IPS DF 19.7 (cell line): Measurements from ENCODE around the gene SYT1.

ENCODE experiments used
- DNase-seq: peaks from one replicate; pipeline ENCODE4 v3.0.0-alpha.2; 2013; ENCODE audit warnings: low read depth, low spot score

SYT1 gene

DNA sequence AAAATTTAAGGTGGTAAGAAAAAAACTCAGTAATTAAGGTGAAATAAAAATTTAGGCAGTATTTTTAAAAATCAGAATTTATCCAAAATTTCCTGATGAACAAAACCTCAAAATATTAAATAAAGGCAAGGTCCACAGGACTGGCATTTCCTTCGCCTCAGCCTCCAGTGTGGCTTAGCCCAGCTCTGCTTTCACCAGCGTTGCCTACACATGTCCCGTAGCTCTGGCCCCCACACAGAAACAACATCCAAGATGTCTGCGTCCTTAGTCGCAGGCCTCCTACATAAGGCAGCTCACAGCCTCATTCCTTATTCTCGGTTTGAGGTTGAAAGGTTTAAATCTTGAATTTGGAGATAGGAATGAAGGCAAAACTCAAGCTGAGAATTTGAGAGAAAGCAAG is 274.3 kb downstream of the SYT1 start:
- DNase-seq, result no peak

GRCh38 chr12:79140711-79141110 is 276.1 kb downstream of the SYT1 start:
- no peak for DNase-seq

DNA sequence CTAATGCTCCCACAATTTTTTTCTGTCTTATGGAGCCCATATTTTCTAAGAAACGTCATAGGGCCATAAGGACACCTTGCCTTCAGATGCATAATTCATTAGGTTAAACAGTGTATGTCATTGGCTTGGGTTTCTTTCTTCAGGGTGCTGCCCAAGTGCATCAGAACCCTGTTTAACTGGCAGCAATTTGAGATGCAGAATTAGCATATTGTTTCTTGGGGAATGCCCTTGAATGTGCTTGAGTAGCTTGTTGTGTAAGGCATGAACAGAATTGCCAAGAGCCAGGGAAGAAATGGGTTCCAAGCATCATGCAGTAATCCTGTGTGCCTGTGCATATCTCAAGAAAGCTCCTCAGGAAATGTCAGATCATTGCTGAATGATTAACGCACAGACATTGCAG is 277.2 kb downstream of the SYT1 start:
- DNase-seq, result no peak

GRCh38 chr12:79143803-79144202 is 279.2 kb downstream of the SYT1 start:
- DNase-seq, result no peak

- no peak for DNase-seq
These were observed 287.4 kb downstream of the SYT1 start for GRCh38 chr12:79151956-79152355.

- DNase-seq, result no peak
These were observed 291.1 kb downstream of the SYT1 start for GRCh38 chr12:79155683-79156082.

DNA sequence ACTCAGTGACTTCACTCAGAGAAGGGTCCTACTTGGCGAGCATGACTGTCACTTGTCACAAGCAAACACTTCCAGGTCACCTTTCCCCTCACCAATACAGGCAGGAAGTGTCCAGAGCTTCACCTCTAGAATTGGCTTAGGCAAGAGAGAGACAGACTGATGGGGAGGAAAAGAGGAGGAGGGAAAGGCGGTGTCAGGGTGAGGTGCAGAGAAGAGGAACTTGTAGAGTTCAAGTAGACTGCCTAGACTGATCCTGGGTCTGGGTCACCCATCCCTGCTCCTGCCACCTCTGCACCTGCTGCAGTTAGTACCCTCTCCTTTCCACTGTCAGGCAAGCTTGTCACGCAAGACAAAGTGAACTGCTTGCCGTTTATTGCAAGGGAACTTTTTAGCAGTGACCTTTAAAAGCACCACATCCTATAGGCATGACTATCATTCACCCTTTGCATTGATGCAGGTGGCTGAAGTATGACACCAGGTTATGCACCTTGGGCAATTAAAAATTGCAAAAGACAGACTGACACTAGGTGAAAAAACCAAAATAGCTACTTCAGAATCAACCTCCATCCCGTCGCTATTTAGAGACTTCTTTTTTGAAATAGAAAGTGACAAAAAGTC is 292.4 kb downstream of the SYT1 start:
- DNase-seq, result no peak

DNA sequence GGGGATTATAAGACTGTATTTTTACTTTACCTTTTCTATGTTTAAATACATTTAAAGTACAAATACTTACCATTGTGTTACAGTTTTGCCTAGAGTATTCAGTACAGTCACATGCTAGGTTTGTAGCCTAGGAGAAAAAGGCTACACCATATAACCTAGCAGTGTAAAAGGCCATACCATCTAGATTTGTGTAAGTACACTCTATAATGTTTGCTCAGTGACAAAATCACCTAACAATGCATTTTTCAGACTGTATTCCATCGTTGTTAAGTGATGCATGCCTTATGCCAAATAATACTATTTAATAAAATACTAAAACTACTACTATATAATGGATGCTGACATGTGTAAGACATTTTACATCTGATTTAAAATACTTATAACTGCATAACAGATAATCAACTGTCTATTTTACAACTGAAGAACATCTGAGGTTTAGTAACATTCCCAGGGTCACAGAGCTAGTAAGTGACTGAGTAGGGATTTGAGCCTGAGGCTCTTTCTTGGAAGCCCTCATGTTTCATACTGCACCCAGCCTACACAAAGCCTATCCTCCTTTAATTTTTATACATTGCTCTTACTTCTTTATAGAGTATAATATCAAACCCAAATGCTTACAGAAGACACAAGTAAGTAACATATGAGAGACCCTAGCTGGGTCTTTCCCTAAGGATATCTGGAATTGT is 296.8 kb downstream of the SYT1 start:
- DNase-seq, result no peak

GRCh38 chr12:79162147-79162772 is 297.7 kb downstream of the SYT1 start:
- no peak for DNase-seq

GRCh38 chr12:79162948-79163347 is 298.4 kb downstream of the SYT1 start:
- DNase-seq, result no peak

DNA sequence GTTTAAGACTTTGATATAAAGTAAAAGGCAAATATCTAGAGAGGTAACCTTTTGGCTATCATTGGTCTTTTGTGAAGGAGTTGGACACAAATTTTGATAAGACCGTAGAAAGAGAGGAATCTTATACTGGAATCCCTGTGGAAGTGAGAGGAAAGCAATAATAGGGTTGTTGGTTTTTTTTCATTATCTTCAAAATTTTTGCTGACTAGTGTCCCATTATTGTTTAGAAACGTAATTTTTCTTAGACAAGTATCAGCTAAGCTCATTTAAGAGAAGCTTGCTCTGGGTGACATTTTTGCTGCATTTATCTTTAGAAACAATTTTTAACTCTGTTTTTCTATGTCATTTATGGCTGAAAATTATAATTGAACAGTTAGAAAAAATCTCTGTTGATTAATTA is 300.3 kb downstream of the SYT1 start:
- no peak for DNase-seq

GRCh38 chr12:79168687-79169086 is 304.1 kb downstream of the SYT1 start:
- DNase-seq, result no peak

DNA sequence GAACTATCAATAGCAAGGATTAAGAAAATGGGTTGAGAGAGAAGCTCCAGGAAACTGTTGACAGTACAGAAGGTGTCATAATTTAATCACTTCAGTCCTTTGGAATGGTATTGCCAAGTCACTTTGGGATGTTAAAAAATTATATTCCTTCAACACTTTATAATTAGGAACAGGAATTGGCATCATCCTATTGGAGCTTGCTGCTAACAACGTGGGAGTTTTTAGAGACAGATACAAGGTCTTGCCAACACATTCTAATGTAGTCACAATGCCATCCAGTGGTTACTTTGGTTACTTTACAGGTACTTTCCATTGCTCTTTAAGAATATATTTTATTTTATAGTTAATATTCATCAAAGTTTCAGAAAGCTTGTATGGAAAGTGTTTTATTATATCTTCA is 310.1 kb downstream of the SYT1 start:
- no peak for DNase-seq

- no peak for DNase-seq
These were observed 318.4 kb downstream of the SYT1 start for GRCh38 chr12:79183003-79183402.

GRCh38 chr12:79183926-79184325 is 319.4 kb downstream of the SYT1 start:
- DNase-seq, result no peak

DNA sequence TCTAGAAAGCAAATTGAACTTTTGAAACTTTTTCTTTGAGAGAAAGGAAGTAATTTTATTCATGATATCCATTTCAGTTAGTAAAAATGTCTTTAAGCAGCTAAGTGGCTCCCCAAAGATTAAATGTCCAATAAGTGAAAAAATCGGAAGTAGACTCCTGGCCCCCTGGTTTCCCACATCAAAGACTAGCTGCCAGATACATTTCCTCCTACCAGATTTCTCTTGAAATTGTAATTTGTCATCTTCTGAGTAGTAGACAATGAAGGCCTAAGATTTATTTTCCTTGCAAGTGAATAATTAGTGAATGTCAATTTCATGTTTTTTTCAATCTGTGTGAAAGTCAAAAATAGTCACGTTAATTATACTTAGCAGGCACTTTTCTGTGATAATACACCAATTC is 321.9 kb downstream of the SYT1 start:
- DNase-seq, result no peak

DNA sequence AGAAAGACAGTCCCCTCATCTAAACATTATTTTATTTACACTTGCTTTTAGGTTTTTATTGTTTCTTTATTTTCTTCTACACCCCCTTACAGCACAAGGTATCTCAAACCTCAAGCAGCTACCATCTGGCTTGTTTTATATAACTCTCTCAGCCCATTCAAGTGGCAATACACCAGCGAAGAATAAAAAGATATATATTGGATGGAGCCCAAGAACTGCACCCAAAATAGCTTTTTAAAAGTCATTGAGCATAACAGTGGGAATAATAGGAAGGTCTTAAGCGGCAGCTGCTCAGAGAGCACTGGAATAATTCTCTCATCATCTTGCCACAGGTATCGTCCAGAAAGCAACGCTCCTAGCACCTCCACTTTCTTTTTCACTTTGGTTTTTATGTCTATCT is 322.5 kb downstream of the SYT1 start:
- DNase-seq, result no peak

GRCh38 chr12:79191391-79191790 is 326.8 kb downstream of the SYT1 start:
- no peak for DNase-seq

DNA sequence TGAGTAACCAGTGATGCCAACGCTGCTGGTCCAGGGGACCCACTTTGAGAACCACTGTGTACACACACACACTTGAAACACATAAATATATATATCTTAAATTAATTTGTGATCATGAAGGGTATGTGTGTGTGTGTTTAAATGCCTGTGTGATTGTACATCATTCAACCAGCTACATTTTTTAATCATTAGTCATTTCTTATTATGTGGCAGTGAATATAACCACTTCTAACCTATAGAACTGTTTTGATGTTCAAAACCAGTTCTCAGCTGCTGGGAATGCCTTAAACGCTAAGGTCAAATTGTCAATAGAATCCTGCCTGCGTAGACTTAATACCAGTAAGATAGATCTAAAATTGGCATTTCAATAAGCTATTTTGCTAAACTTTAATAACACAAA is 330.0 kb downstream of the SYT1 start:
- DNase-seq, result no peak

GRCh38 chr12:79199166-79199565 is 334.6 kb downstream of the SYT1 start:
- no peak for DNase-seq

- DNase-seq, result no peak
These were observed 335.6 kb downstream of the SYT1 start for GRCh38 chr12:79200176-79200575.

DNA sequence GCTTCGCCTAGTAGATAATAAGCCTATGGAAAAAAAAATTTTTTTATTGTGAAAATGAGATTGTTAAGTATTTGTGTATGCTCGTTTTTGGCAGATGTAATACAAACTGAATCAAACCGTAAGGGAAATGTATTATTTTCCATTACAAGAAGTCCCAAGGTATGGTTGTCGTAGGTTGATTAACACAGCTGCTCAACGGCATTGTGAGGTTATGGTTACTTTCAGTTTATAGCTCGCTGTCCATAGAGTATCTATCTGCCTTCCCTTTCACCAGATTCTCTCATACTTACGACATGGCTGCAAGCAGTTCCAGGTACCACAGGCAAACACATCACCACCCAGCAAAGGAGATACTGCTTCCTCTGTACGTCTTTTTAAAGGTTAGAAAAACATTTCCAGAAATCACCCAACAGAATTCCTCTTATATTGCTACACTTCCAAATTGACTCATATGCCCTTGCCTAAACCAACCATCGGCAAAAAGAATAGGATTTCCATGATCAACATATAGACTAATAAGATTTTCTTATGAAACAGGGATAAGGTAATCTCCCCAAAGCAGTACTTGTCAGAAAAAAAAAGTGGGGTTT is 338.6 kb downstream of the SYT1 start:
- DNase-seq, result no peak

DNA sequence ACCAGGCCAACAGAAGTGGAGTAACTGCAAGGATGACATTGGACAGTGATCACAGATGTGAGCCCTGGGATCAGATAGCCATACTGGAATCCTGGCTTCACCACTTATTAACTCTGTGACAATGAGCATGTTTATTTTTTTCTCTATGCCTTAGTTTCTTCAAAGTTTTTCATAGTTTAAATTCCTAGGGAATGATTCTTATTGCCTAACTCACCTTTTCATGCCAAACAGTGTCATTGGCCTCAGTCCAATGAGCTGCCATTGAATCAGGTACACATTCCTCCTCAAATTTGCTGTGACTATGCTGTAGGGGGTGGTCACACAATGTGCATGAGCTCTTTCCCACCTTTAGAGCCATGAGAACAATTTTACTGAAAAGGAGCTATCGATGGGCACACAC is 342.3 kb downstream of the SYT1 start:
- DNase-seq, result no peak
